K562 (cell line): Measurements from ENCODE around the gene PPHLN1. TPM values are rescaled to one million over a fixed set of nuclear protein-coding genes. Genes with fewer than 3 reads are reported as not detected.

ENCODE experiments used
- CHD4 ChIP-seq: fragments of 200-600 bp; sonication (generic); IDR thresholded peaks from 3 replicates; pipeline ENCODE4 v1.6.1; 2012; ENCODE audit warnings: low read depth, mild to moderate bottlenecking, mixed read lengths, low read length, inconsistent platforms; ENCODE audit not compliant: insufficient read depth, insufficient replicate concordance, poor library complexity, severe bottlenecking
- ETS2 ChIP-seq: IDR thresholded peaks from 2 replicates; pipeline ENCODE4 v1.6.1; 2016; ENCODE audit warnings: borderline replicate concordance, missing genetic modification characterization, mild to moderate bottlenecking, moderate library complexity, missing compliant biosample characterization; ENCODE audit not compliant: poor library complexity, severe bottlenecking
- SMAD4 ChIP-seq: fragments of 250-450 bp; sonication (Bioruptor Pico); conservative IDR thresholded peaks from 2 replicates; pipeline ENCODE4 v1.8.0; 2021; ENCODE audit warnings: inconsistent platforms, mild to moderate bottlenecking, moderate library complexity
- ZC3H11A ChIP-seq: IDR thresholded peaks from 2 replicates; pipeline ENCODE4 v1.6.1; 2012; ENCODE audit warnings: low read depth, low read length, improper control_type of control experiment
- ZKSCAN3 ChIP-seq: fragments of 250-450 bp; sonication (Bioruptor Pico); IDR thresholded peaks from 2 replicates; pipeline ENCODE4 v1.4.0; 2020
- ZNF12 ChIP-seq: sonication (generic); formaldehyde crosslinking; IDR thresholded peaks from 2 replicates; pipeline ENCODE4 v1.4.0; 2020; ENCODE audit warnings: mild to moderate bottlenecking, missing genetic modification reagents
- ZNF384 ChIP-seq: IDR thresholded peaks from 2 replicates; pipeline ENCODE4 v1.6.1; 2012; ENCODE audit warnings: low read depth, low read length, improper control_type of control experiment
- ZNF764 ChIP-seq: fragments of 250-450 bp; sonication (Bioruptor Pico); IDR thresholded peaks from 2 replicates; pipeline ENCODE4 v1.4.0; 2020; ENCODE audit warnings: low read depth, mild to moderate bottlenecking, moderate library complexity
- polyA plus RNA-seq, 8 experiments: library from polyadenylated mRNA; depleted of rRNA in 4 of 8; stranded (reverse) in 5 of 8; unstranded in 3 of 8; fragments of >200 nt; fragmentation: Nextera tagmentation in 2 of 8; fragmentation: Illumina TruSeq in 1 of 8; extraction: Ambion mirVana in 2 of 8; extraction: Trizol in 1 of 8; gene quantifications; 2 replicates each; pipeline versions ENCODE4 v1.2.1 to v1.2.3, GENCODE V29; 2011 to 2014; ENCODE audit warnings: inconsistent platforms in 1 of 8, missing spikeins in 1 of 8
- total RNA-seq, 7 experiments: library from RNA; depleted of rRNA in 6 of 7; stranded (reverse); fragments of >200 nt in 6 of 7; fragmentation: Illumina TruSeq in 2 of 7; extraction: Trizol in 2 of 7; gene quantifications; 2 replicates each; pipeline versions ENCODE4 v1.2.1 to v1.2.3, GENCODE V29; 2011 to 2021; ENCODE audit warnings: low replicate concordance in 1 of 7
- TF ChIP-seq, protein P1 (sequence below): fragments of 450-650 bp; IDR thresholded peaks from 2 replicates; pipeline ENCODE4 v1.6.1; 2016
- TF ChIP-seq, protein P2 (sequence below): fragments of 450-650 bp; IDR thresholded peaks from 2 replicates; pipeline ENCODE4 v1.6.1; 2018; ENCODE audit warnings: mild to moderate bottlenecking, low read depth; ENCODE audit not compliant: partially characterized antibody
- TF ChIP-seq, protein P3 (sequence below): fragments of 250-450 bp; sonication (Bioruptor Pico); IDR thresholded peaks from 2 replicates; pipeline ENCODE4 v1.5.0; 2020; ENCODE audit warnings: mild to moderate bottlenecking, borderline replicate concordance
- TF ChIP-seq, protein P4 (sequence below): fragments of 450-650 bp; IDR thresholded peaks from 2 replicates; pipeline ENCODE4 v1.6.1; 2016; ENCODE audit warnings: antibody characterized with exemption
- TF ChIP-seq, protein P5 (sequence below), 2 experiments: fragments of 450-650 bp; formaldehyde crosslinking in 1 of 2; IDR thresholded peaks; 2 replicates each; pipeline versions ENCODE4 v1.4.0 to v1.6.1; 2014 to 2020; ENCODE audit warnings: mild to moderate bottlenecking in 2 of 2, borderline replicate concordance in 1 of 2, low read depth in 1 of 2

The PPHLN1 gene
- total and polyA plus RNA-seq, 9 of the 15 experiments (the other 6 are each of a cell fraction or from before 2014, with no cell fraction given) = 66.3 to 112 (median 93.6) TPM

DNA sequence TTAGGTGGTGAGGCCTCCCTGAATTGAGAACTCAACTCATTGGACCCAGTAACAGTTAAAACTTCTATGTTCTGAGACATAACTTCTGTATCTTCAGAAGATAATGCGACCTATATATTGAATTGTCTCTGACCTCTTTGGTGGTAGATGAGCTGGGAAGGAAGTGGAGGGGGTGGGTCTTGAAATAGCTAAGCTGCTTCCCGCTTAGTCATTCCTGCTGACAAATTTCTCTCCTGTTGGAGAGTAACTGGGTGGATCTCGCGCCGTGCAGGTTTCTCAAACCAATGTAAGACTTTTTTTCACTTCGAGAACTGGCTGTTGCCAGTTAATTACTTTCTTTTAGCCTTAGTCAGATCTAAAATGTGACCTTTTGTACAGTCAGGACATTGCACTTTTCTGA lies 100.8 kb downstream of the PPHLN1 start (continued):
- no peak for TF ChIP-seq CHD4
- TF ChIP-seq, protein P1, sequence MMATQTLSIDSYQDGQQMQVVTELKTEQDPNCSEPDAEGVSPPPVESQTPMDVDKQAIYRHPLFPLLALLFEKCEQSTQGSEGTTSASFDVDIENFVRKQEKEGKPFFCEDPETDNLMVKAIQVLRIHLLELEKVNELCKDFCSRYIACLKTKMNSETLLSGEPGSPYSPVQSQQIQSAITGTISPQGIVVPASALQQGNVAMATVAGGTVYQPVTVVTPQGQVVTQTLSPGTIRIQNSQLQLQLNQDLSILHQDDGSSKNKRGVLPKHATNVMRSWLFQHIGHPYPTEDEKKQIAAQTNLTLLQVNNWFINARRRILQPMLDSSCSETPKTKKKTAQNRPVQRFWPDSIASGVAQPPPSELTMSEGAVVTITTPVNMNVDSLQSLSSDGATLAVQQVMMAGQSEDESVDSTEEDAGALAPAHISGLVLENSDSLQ = 0 out of 2 replicates have a peak, but pooled peaks have one; percentile 5
- TF ChIP-seq ZKSCAN3 (CRISPR knock-in tag) = no peak
- no peak for TF ChIP-seq ZNF764 (CRISPR knock-in tag)
- TF ChIP-seq, protein P2, sequence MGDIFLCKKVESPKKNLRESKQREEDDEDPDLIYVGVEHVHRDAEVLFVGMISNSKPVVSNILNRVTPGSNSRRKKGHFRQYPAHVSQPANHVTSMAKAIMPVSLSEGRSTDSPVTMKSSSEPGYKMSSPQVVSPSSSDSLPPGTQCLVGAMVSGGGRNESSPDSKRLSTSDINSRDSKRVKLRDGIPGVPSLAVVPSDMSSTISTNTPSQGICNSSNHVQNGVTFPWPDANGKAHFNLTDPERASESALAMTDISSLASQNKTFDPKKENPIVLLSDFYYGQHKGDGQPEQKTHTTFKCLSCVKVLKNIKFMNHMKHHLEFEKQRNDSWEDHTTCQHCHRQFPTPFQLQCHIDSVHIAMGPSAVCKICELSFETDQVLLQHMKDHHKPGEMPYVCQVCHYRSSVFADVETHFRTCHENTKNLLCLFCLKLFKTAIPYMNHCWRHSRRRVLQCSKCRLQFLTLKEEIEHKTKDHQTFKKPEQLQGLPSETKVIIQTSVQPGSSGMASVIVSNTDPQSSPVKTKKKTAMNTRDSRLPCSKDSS = no peak
- TF ChIP-seq, protein P3, sequence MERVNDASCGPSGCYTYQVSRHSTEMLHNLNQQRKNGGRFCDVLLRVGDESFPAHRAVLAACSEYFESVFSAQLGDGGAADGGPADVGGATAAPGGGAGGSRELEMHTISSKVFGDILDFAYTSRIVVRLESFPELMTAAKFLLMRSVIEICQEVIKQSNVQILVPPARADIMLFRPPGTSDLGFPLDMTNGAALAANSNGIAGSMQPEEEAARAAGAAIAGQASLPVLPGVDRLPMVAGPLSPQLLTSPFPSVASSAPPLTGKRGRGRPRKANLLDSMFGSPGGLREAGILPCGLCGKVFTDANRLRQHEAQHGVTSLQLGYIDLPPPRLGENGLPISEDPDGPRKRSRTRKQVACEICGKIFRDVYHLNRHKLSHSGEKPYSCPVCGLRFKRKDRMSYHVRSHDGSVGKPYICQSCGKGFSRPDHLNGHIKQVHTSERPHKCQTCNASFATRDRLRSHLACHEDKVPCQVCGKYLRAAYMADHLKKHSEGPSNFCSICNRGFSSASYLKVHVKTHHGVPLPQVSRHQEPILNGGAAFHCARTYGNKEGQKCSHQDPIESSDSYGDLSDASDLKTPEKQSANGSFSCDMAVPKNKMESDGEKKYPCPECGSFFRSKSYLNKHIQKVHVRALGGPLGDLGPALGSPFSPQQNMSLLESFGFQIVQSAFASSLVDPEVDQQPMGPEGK (CRISPR knock-in tag) = no peak
- TF ChIP-seq, protein P4, sequence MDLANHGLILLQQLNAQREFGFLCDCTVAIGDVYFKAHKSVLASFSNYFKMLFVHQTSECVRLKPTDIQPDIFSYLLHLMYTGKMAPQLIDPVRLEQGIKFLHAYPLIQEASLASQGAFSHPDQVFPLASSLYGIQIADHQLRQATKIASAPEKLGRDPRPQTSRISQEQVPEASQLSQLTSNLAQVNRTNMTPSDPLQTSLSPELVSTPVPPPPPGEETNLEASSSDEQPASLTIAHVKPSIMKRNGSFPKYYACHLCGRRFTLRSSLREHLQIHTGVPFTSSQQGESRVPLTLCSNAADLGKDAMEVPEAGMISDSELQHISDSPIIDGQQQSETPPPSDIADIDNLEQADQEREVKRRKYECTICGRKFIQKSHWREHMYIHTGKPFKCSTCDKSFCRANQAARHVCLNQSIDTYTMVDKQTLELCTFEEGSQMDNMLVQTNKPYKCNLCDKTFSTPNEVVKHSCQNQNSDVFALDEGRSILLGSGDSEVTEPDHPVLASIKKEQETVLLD = no peak; the same call in 1 of the 2 replicates
- no peak for TF ChIP-seq ZNF12 (CRISPR knock-in tag)
- no peak for TF ChIP-seq ZC3H11A
- peak; percentile 41; the same call in 1 of the 2 replicates for TF ChIP-seq SMAD4 (CRISPR knock-in tag)
- TF ChIP-seq ETS2 (tag) = no peak
- TF ChIP-seq, protein P5, sequence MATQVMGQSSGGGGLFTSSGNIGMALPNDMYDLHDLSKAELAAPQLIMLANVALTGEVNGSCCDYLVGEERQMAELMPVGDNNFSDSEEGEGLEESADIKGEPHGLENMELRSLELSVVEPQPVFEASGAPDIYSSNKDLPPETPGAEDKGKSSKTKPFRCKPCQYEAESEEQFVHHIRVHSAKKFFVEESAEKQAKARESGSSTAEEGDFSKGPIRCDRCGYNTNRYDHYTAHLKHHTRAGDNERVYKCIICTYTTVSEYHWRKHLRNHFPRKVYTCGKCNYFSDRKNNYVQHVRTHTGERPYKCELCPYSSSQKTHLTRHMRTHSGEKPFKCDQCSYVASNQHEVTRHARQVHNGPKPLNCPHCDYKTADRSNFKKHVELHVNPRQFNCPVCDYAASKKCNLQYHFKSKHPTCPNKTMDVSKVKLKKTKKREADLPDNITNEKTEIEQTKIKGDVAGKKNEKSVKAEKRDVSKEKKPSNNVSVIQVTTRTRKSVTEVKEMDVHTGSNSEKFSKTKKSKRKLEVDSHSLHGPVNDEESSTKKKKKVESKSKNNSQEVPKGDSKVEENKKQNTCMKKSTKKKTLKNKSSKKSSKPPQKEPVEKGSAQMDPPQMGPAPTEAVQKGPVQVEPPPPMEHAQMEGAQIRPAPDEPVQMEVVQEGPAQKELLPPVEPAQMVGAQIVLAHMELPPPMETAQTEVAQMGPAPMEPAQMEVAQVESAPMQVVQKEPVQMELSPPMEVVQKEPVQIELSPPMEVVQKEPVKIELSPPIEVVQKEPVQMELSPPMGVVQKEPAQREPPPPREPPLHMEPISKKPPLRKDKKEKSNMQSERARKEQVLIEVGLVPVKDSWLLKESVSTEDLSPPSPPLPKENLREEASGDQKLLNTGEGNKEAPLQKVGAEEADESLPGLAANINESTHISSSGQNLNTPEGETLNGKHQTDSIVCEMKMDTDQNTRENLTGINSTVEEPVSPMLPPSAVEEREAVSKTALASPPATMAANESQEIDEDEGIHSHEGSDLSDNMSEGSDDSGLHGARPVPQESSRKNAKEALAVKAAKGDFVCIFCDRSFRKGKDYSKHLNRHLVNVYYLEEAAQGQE (IDR thresholded peaks at IDR 0.05; ENCODE audit: borderline replicate concordance) = peak; percentile 80
- TF ChIP-seq, protein P5 (CRISPR knock-in tag; IDR thresholded peaks at IDR 0.05; ENCODE audit: low read depth) = no peak
- TF ChIP-seq ZNF384 = peak; percentile 81
